HG03108 (cell line): Measurements from ENCODE around the gene BRS3.
A peak's percentile ranks its signal among the peaks of the same experiment; 100 is the strongest.

Experiments used
- ATAC-seq: cut with Tn5 transposase; IDR thresholded peaks from one replicate; pipeline ENCODE4 v1.9.1; 2021; ENCODE audit warnings: moderate library complexity; ENCODE audit not compliant: unreplicated experiment

The BRS3 gene

DNA sequence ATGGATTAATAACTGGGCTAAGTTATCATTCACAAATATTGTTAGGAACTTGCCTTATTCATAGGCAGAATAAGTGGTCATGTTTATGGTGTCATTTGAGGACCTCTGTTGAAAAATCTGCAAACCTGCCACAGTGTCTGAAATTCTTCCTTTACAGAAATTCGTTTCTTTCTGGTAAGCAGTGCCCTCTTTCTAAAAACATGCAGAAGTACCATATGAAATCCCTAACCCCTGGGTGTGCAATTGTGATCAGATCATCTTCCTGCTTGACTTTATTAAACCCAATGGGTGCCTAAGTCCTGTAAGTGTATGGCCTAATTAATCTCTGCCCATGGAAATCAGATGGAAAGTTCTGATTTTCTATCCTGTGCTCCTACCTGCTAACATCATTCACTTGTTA, 5.3 kb downstream of the BRS3 start:
- ATAC-seq: no peak

DNA sequence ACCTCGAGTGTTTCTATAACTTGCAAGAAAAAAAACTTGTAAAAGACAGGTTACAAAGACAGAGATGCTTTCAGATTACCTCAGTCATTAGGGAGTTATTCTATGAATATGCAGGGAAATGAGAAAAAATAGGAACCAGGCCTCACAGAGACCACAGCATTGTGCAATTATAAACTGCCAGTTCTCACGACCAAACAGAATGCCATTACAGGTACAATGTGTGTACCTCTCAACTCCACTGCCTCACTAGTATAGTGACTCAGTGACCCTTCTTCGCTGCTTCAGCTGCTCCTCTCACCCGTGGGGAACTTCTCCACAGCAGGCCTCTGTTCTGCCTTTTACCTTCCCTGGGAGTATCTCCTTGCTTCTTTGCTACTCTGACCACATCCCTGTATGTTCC, 7.3 kb downstream of the BRS3 start:
- no peak for ATAC-seq

DNA sequence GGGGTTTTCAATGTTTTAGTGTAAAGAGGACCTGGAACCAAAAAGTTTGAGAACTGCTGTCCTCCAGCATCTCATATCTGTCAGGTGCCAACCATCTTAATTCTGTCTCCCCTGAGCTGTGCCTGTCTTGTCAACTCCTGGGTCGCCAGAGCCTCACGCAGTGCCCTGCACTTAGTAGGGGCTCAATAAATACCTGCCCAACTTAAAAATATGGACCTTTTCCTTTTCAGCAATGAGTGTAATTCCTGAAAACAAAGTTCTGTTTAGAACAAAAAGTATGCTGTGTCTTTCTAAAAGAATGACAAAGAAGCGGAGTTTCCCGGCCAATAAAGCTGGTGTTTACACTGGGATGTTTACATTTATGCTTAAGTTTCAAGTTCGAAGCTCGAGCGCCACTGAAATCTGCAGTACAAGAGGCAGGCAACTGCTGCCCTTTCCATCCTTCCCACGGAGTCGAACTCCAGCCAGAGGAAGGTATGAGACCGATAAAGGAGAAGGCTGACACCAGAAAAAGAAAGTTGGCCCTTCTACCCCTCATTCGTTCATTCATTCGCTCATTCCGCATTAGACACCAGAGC, 8.5 kb downstream of the BRS3 start:
- ATAC-seq: no peak

DNA sequence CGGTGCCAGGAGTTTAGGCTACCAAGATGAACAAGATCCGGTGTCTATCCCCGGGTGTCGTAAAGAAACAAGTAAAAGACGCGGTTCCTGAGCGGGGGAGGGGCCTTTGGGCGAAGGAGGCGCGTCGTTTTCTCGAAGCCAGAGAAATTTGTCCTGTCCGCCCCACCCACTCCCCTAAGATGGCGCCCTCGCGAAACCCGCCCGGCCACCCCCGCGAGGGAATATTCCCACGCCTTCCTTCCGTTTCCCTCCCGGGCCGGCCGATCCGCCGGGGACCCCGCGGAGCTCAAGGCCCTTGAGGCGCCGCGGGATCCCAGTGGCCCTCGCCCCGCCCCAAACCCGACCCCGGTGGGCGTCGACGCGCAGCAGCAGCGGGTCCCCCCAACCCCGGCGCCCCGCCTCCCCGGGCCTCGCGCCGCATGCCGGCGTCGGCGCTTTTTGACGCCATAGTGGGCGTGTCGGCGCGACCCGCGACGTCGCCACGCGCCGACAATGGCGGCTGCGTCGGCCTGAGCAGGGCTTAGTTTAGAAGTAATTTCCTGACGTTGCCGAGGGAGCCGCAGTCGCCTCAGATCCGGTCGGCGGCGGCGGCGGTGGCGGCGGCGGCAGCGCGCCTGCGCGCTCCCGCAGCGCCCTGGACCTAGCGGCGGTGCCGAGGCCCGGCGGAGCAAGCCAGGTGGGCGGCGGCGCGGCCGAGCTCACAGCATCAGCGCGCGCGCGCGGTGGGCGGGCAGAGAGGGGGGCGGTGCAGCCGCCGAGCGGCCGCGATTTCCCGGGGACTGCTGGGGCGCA, 9.2 kb downstream of the BRS3 start:
- ATAC-seq: peak; percentile 88

DNA sequence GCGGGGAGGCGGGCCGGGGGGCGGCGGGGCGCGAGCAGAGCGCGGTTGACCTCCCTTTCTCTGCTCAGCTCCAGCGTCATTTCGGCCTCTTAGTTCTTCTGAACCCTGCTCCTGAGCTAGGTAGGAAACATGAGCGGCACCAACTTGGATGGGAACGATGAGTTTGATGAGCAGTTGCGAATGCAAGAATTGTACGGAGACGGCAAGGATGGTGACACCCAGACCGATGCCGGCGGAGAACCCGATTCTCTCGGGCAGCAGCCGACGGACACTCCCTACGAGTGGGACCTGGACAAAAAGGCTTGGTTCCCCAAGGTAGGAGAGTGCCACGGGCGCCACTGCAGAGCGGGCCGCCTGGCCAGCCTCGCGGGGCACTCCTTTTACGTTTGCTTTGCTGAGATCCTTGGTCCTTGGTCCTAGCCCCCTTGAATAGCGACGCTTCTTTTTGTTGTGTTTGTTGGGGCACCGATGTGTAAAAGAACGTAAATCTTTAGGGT, 9.9 kb downstream of the BRS3 start, which contains the start of gene HTATSF1:
Gene HTATSF1 (plus strand): TSS at position 37 of the 497 bp plus-strand sequence. CDS start 93 bp downstream, at position 130.
- peak; percentile 9 for ATAC-seq

DNA sequence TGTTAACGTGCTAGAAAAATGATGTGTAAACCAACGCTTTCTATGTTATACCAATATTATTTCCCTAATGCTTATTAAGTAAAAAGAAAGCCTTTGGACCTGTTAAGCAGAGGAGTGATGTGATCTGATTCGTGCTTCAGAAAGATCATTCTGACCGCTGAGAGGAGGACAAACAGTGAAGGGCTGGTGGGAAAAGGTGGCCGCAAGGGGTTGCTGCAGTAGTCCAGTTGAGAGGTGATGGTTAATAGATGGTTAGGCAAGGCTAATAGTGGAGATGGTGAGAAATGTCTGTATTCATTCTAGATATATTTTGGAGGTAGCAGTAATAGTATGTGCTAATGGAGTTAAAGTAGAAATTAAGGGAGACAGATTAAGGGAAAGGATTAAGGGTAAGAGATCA, 31.3 kb downstream of the BRS3 start:
- ATAC-seq: no peak

DNA sequence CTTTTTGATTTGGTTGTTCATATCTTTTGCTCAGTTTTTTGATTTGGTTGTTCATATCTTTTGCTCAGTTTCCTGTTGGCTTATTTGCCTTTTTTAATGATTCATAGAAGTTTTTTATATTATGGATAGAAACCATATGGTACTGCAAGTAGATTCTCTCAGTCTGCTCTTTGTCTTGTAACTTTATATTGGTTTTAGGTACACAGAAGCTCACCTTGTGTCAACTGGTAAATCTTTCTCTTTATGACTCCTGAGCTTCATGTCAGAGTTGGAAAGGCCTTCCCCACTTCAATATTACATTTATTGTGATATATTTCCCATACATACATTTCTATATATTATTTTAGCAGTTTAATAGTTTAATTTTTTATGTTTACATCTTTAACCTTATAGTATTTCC, 36.0 kb downstream of the BRS3 start:
- ATAC-seq: no peak

DNA sequence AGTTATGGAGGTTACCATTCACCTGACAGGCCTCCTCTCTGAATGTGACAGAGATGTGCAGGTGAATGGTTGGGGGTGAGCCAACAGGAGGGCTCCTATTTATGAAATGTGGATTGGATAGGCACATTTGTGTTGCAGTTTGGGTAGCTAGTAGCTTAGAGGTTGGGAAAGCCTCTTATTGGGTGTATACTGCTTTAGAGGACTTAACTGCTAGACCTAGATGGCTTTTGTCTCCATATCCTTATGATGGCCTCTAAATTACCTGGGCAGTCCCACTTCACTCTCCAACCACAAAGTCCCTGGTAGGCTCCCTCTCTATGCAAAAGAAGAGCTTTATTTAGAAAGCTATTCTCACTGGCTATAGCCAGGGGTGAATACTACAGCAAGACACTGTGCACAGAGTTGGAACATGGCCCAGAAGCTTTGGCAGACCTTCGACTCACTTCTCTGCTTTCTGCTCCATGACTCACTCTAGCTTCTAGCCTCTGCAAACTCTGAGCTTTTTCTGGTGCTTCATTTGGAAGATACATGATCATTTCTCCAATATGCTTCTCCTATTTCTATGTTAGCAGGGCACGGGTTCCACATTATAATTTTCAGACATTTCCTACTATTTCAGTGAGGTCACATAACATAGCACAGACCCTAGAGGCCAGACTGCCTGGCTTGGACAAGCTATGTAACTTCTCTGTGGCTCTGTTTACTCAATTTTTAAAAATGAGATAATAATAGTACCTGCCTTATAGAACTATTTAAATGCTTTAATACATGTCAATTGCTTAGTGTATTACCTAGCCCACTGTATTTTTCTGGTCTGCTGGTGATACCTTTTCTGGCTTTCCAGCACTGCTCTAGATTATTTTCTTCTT, 38.2 kb downstream of the BRS3 start:
- no peak for ATAC-seq

DNA sequence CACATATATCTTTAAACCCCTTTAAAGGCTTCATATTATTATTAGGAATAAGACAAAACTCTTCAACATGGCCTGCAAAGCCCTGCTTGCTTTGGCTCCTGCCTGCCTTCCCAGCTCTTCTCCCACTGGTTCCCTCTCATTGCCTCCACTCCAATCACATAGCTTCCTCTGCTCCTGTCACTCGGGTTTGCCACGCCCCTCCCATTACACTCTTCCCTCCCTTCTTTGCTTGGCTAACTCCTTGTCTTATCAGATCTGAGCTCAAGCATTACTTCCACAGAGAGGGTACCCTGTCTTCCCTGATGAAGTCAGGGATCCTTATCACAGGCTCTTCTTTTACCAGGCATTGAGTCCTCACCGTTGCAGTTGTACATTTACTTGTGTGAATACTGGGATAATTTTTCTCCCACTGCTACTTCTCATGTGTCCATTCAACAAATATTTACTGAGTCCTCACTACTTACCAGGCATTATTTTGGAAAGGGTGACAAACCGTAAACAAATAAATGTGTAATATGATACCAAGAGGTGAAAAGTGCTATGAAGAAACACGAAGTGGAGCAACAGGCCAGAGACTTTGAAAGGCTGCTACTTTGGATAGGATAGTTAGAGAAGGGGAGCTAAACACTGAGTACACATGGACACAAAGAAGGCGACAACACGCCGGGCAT, 41.0 kb downstream of the BRS3 start:
- ATAC-seq: no peak

DNA sequence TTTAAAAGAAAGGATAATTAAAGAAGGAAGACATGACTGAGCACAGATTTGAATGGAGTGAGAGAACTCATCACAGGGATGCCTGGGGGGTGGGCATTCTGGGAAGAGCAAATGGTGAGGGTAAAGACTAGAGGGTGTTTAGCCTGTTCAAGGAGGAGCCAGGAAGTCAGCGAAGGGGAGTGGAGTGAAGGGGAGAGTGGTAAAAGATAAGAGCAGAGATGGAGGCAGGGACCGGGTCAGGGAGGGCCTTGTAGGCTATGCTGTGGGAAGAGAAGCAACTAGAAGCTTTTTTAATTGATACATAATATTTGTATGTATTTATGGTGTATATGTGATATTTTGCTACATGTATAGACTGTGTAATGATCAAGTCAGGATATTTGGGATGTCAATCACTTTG, 42.0 kb downstream of the BRS3 start:
- ATAC-seq: no peak

DNA sequence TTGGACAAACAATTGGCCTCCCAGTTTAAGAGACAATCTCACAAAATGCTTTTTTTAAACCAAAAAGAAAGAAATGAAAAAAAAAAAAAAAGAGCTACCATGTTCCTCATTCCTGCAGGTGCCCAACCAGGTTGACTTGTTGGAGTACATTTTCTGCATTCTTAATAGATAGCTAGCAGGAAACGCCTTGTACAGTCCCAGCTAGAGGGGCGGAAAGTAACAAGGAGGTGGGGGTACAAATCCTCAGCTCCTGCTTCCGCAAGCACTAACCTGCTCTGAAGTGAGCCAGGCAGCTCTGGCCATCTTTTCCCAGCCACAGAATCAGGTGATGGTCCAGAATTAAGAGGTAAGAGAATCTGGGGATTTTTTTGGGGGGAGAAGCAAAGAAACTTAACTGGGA, 44.2 kb downstream of the BRS3 start, which contains the start of gene VGLL1:
Gene VGLL1 (plus strand): TSS at position 265 of the 400 bp plus-strand sequence. CDS start 3,806 bp downstream, outside the sequence.
- no peak for ATAC-seq

DNA sequence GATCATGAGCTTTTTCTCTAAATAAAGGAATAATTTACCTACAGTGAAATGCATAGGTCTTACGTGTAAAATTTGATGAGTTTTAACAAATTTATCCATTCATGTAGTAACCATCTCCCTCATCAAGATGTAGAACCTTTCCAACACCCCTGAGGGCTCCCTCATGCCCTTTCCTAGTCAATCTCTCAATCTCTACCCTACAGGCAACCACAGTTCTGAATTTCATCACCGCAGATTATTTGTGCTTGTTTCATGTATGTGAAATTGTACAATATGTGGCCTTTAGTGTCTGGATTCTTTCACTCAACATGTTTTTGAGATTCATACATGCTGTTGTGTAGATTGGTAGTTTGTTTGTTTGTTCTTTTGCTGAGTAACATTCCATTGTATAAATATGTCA, 46.4 kb downstream of the BRS3 start:
- ATAC-seq: no peak

DNA sequence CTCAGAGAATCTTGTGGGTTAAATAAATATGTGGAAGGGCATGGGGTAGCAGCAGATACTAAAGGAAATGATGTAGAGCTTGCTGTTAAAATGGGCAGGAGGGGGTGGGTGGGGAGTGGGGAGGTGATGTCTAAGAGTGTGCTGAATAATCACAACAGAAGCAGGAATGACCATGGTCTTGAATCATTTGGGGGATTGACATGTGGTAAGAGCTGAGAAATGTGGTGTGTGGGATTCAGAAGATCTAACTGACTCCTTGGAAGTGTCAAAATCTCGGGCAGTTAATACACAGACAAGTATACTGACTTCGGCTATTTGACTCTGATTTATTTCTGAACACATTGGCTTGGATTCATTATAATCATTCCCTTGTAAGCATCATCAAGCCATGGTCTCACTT, 51.1 kb downstream of the BRS3 start:
- no peak for ATAC-seq

DNA sequence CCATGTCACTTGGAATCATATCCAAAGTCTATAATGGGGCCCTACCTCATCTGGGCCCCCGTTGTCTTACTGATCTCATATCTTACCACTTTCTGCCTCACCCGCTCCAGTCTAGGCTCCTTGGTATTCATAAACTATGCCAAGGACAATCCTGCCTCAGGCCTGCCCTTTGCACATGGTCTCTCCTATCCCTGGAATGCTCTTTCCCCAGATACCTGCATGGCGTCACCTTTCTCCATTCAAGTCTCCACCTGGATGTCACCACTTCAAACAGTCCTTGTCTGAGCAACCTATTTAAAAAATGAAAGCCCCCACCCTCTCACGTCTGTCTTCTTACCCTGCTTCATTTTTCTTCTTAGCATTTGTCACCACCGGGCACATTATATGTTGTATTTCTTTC, 52.5 kb downstream of the BRS3 start:
- ATAC-seq: no peak

DNA sequence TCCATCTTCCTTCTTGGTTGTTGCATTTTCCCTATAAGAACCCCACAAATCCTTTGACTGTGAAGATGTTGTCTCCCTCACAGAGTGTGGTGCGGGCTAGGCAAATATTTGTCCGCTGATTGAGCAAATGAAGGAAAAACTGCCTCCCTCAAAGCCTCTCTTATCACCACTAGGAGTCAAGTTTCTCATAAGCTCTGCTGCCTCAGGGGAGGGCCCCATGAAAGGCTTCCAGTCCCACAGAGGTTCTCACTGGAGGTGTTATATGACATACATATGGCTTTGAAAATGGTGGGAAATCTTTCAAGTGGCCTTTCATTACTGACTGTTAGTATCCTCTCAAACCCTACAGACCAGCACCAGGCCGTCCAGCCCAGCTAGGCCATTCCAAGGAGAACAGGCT, 53.5 kb downstream of the BRS3 start:
- ATAC-seq: no peak

DNA sequence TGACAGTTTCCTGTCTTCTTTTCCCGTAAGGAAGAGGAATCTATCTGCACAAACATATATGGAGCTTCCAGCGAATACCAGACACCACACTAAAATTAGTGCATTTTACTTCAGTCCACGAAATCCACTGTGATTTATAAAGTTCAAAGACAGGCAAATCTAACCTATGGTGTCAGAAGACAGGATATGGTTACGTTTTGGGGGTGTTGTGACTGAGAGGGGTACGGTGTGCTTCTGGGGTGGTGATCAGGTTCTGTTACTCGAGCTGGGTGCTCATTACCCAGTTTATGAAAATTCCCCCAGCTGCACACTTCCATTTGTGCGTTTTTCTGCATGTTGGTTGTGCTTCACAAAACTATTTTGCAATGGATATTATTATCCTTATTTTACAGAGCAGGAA, 54.5 kb downstream of the BRS3 start:
- ATAC-seq: no peak
